Heart left ventricle (tissue), 16 donors: ENCODE results near the gene CTPS2. TPM values are rescaled to one million over a fixed set of nuclear protein-coding genes. Genes with fewer than 3 reads are reported as not detected.

Experiments
- ATAC-seq, 4 donors: fragments of 200-7000 bp; cut with Tn5 transposase; one replicate each; pipeline ENCODE4 v1.9.1; 2020 to 2022; ENCODE audit warnings: moderate library complexity in 4 of 4, mild to moderate bottlenecking in 3 of 4, moderate number of reproducible peaks in 1 of 4
- DNase-seq, 5 donors: peaks; one replicate each; pipeline ENCODE4 v3.0.0-alpha.2; 2020
- H3K27ac ChIP-seq, 12 donors: fragments of 200-600 bp; sonication (generic) in 4 of 12; one replicate each; pipeline versions ENCODE4 v1.5.0 to v1.8.0; 2016 to 2022; ENCODE audit warnings: mild to moderate bottlenecking in 2 of 12
- H3K27me3 ChIP-seq, 9 donors: fragments of 200-600 bp; sonication (generic) in 2 of 9; one replicate each; pipeline versions ENCODE4 v1.5.1 to v1.8.0; 2016 to 2022; ENCODE audit warnings: mild to moderate bottlenecking in 3 of 9
- H3K36me3 ChIP-seq, 9 donors: fragments of 200-600 bp; sonication (generic) in 2 of 9; one replicate each; pipeline versions ENCODE4 v1.5.0 to v1.8.0; 2018 to 2022; ENCODE audit warnings: mild to moderate bottlenecking in 2 of 9
- H3K4me1 ChIP-seq, 12 donors: fragments of 200-600 bp; sonication (generic) in 4 of 12; one replicate each; pipeline versions ENCODE4 v1.5.0 to v1.8.0; 2016 to 2022; ENCODE audit warnings: mild to moderate bottlenecking in 3 of 12
- H3K4me3 ChIP-seq, 12 donors: fragments of 200-600 bp; sonication (generic) in 4 of 12; one replicate each; pipeline versions ENCODE4 v1.5.0 to v1.8.0; 2017 to 2022; ENCODE audit warnings: mild to moderate bottlenecking in 9 of 12, moderate library complexity in 4 of 12
- H3K9me3 ChIP-seq, 12 donors: fragments of 200-600 bp; sonication (generic) in 4 of 12; one replicate each; pipeline versions ENCODE4 v1.5.0 to v1.8.0; 2016 to 2022; ENCODE audit warnings: mild to moderate bottlenecking in 1 of 12
- POLR2A ChIP-seq, 2 donors: fragments of 450-650 bp; IDR thresholded peaks; one replicate each; pipeline ENCODE4 v1.6.1; 2017; ENCODE audit warnings: antibody characterized with exemption in 2 of 2, mild to moderate bottlenecking in 2 of 2, moderate library complexity in 2 of 2
- WGBS, 4 donors: extraction: QIAGEN DNeasy Blood & Tissue Kit in 2 of 4; methylation state at CpG; one replicate each; pipeline versions ENCODE4 v1.1.5 to v1.1.7; 2013 to 2018; 5-methylcytosine and 5-hydroxymethylcytosine counted together
- intact Hi-C, 10 donors: fragments of 100-400 bp; cut with DNase I; formaldehyde crosslinking; loops; one replicate each; pipeline versions ENCODE4 v1.11.1 to v1.14.2; 2022
- polyA plus RNA-seq, 2 donors: library from polyadenylated mRNA; stranded (reverse); fragments of 200-250 nt; gene quantifications; one replicate each; pipeline ENCODE4 v1.2.3, GENCODE V29; 2013
- total RNA-seq, 9 donors: library from RNA; depleted of rRNA in 2 of 9; stranded (reverse); fragments of >200 nt in 2 of 9; fragmentation: NEBNext Ultra II Directional in 3 of 9; extraction: Animal tissue kit (Norgen Biotek cat#: 25700) in 3 of 9; gene quantifications; one replicate each; pipeline versions ENCODE4 v1.1.0 to v1.2.4, GENCODE V29; 2016 to 2023
- TF ChIP-seq, protein P1 (sequence below), 12 donors: fragments of 200-600 bp; sonication (generic) in 4 of 12; IDR thresholded peaks; one replicate each; pipeline versions ENCODE4 v1.5.0 to v1.8.0; 2018 to 2022; ENCODE audit warnings: antibody characterized with exemption in 12 of 12, mild to moderate bottlenecking in 5 of 12
- donor health status: ischemic (EF 13 %, LVEDD 7.1; RV severe dilation, severe dysfunction).
- donor health status: healthy with polysubstance abuse.
- donor health status: DM: no; HTN: yes; CAD: no.
- donor health status: DM: no; HTN: no; CAD: no.
- donor health status: ischemic (EF 25% LVEDD 6.9; RV normal size, moderate dysfunction).
- donor health status: ischemic (EF 25% LVEDD 5.7; RV mildly dilated, moderate dysfunction).
- donor health status: healthy.
- donor health status: DM: yes; HTN: yes; CAD: no.
- donor health status: ischemic (EF 35%, LVEDD 5.7; RV mildly dilated, moderate dysfunction).
- donor health status: nonischemic (EF 11% LVEDD 7.7; RV severe dilation, severe dysfunction).
- donor health status: DM: yes; HTN: yes; CAD: no.
- donor health status: PGD.
- donor health status: ischemic (EF 29% LVEDD 5.4; RV normal size, mild dysfunction).
- donor health status: nonischemic (EF 23%, LVEDD 6.1; RV moderate dilation, normal function).

Gene CTPS2
- total and polyA plus RNA-seq, 11 donors, result 3.1 to 8.3 (median 4.8) TPM

DNA sequence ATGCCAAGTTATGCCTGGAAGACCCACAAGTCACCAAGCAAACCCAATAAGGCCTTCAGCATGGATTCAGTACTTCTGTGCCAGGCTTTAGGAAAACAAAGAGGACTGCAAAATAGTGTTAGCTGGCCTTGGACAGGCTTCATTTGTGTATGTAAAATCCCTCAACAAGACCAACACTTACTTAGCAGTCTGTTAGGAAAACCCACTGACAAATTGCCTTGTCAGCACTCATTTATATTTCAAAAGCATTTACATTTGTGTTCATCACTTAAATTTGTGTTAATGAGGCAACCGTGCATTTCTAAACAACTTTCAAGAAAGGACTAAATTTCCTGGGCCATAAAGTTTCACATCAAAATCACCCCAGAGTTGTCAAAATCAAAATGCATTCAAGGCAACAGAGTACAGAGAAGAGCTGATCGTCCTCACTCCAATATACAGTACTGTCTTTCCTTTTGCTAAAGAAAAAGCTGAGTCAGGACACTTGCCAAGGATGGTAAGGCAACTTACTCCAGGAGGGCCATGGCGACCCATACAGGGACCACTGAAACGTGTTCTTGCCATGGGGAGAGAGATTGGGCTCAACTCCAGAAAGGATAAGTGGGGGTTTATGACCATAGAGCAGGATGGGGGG is 61.0 kb downstream of the CTPS2 start:
- TF ChIP-seq POLR2A (IDR thresholded peaks at IDR 0.05), result no peak
- TF ChIP-seq, protein P1, sequence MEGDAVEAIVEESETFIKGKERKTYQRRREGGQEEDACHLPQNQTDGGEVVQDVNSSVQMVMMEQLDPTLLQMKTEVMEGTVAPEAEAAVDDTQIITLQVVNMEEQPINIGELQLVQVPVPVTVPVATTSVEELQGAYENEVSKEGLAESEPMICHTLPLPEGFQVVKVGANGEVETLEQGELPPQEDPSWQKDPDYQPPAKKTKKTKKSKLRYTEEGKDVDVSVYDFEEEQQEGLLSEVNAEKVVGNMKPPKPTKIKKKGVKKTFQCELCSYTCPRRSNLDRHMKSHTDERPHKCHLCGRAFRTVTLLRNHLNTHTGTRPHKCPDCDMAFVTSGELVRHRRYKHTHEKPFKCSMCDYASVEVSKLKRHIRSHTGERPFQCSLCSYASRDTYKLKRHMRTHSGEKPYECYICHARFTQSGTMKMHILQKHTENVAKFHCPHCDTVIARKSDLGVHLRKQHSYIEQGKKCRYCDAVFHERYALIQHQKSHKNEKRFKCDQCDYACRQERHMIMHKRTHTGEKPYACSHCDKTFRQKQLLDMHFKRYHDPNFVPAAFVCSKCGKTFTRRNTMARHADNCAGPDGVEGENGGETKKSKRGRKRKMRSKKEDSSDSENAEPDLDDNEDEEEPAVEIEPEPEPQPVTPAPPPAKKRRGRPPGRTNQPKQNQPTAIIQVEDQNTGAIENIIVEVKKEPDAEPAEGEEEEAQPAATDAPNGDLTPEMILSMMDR (IDR thresholded peaks at IDR 0.05), result no peak
- ATAC-seq, result no peak
- no peaks in the 10 kb centered on the region for H3K9me3 ChIP-seq
- peaks cover 0 to 3% (median 0%) of the 10 kb centered on the region in 9 donors for H3K27me3 ChIP-seq
- peaks cover 0 to 9% (median 0%) of the 10 kb centered on the region in 9 donors for H3K36me3 ChIP-seq
- 66 to 94% (median 83%) methylated on average over 4 of the region's 4 CpGs for WGBS, 4 donors
- no peaks in the 10 kb centered on the region for H3K4me1 ChIP-seq
- intact Hi-C loops, result no loop called here
- no peak overlapping the region for H3K4me3 ChIP-seq
- no peak overlapping the region for H3K27ac ChIP-seq
- no peak for DNase-seq

DNA sequence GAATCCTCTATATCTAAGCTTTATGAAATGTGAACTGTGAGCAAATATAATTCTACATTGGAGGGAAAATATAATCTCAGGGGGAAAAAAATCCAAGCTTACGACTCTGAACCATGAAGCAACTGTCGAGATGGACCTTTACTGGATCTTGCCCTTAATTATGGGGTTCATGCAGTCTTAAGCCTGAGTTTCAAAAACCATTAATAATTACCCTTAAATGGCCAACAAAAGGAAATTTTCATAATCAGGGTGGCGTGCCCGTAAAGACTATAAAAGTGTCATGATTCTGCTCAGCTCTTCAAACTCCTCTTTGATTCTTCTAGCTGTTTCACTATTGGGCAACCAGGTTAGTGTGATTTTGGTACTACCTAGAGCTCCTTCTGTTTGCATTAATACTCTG is 62.6 kb downstream of the CTPS2 start, which contains the start of gene S100G:
Gene S100G (plus strand): TSS at position 301 of the 400 bp plus-strand sequence. CDS start 849 bp downstream, outside the sequence.
- no peak for ATAC-seq
- Histone ChIP-seq H3K4me3 (no peak within 1 kb of the TSS), H3K4me1 (no peaks in the 10 kb centered on the region), H3K27ac (no peak within 1 kb of the TSS), H3K27me3 (no peaks in the 10 kb centered on the region), H3K36me3 (peaks cover 0 to 9% (median 0%) of the 10 kb centered on the region in 9 donors), H3K9me3 (no peaks in the 10 kb centered on the region)
- intact Hi-C loops, result no loop called here
- DNase-seq, result no peak
- WGBS, 4 donors, result 89 to 100% (median 96%) methylated on average over 4 of the region's 4 CpGs
- no peak for TF ChIP-seq POLR2A (IDR thresholded peaks at IDR 0.05)
- TF ChIP-seq, protein P1 (IDR thresholded peaks at IDR 0.05), result no peak

DNA sequence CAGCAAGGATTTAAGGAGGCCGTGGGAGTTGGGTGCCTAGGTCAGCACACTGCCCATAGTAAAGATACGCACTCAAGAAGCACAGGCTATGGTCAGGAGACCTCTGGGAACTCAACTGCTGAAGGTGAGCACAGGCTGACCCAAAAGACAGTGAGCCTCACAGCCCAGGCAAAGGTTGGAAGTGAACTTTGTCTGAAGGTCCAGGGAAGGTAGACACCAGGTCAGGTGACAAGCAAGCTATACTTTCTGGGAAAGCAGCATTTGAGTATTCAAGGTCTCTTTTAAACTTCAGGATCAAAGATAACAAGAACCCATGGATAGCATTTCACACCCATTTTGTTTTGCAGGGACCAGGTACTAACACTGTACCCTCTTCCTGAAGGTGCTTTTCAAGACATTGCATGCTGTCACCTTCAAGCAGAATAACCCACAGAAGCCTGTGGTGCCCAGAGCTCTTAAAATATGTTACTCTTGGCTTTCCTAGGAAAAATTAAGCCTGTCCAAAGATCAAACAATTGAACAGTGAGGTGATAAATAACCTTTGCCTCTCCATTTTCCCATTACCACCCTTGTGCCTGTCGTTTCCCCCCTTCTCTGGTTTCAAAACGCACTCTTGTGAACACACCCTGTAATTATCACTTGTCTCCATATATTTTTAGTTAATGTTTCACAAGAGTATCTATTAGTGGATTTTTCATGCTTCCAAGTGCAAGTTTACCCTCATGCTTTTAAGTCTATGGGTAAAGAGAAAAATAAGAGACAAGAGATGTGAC is 65.9 kb downstream of the CTPS2 start:
- no peak overlapping the region for H3K4me3 ChIP-seq
- DNase-seq (no peak), ATAC-seq (no peak)
- no peaks in the 10 kb centered on the region for H3K4me1 ChIP-seq
- H3K36me3 ChIP-seq, result peaks cover 0 to 9% (median 0%) of the 10 kb centered on the region in 9 donors
- no peak overlapping the region for H3K27ac ChIP-seq
- intact Hi-C loops, result no loop called here
- peaks cover 0 to 5% (median 0%) of the 10 kb centered on the region in 9 donors for H3K27me3 ChIP-seq
- TF ChIP-seq, protein P1 (IDR thresholded peaks at IDR 0.05), result no peak
- TF ChIP-seq POLR2A (IDR thresholded peaks at IDR 0.05), result no peak
- 83 to 96% (median 89%) methylated on average over 4 of the region's 4 CpGs for whole genome bisulfite sequencing, 4 donors
- no peaks in the 10 kb centered on the region for H3K9me3 ChIP-seq

DNA sequence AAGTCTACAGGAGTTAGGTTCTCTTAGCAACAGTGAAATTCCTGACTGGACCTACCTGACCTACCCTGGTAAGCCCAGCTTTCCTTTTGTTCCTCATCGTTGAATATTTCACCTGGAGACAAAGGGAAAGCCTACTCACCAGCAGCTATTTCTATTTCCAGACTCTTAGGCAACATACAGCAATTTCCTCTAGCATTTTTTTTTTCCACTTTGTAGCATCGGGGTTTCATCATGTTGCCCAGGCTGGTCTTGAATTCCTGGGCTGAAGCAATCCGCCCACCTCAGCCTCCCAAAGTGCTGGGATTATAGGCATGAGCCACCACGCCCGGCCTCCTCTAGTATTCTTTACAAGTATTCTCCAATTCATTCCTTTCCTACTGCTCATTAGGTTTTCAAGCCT is 69.3 kb downstream of the CTPS2 start:
- TF ChIP-seq, protein P1 (IDR thresholded peaks at IDR 0.05), result no peak
- TF ChIP-seq POLR2A (IDR thresholded peaks at IDR 0.05), result no peak
- WGBS, 4 donors, result 80 to 82% (median 81%) methylated on average over 5 of the region's 5 CpGs
- DNase-seq, result no peak
- no peak overlapping the region for H3K27ac ChIP-seq
- peaks cover 0 to 7% (median 0%) of the 10 kb centered on the region in 9 donors for H3K27me3 ChIP-seq
- H3K9me3 ChIP-seq, result no peaks in the 10 kb centered on the region
- H3K4me1 ChIP-seq, result no peaks in the 10 kb centered on the region
- no peak for ATAC-seq
- H3K36me3 ChIP-seq, result peaks cover 0 to 8% (median 0%) of the 10 kb centered on the region in 9 donors
- no peak overlapping the region for H3K4me3 ChIP-seq
- intact Hi-C loops, result no loop called here
